HepG2 (cell line): Measurements from ENCODE around the gene POMT1. TPM values are rescaled to one million over a fixed set of nuclear protein-coding genes. Genes with fewer than 3 reads are reported as not detected.

Source experiments
- ARID4A ChIP-seq: sonication (generic); formaldehyde crosslinking; IDR thresholded peaks from 2 replicates; pipeline ENCODE4 v1.5.0; 2020; ENCODE audit warnings: mild to moderate bottlenecking, missing genetic modification reagents, borderline replicate concordance
- CHD2 ChIP-seq: IDR thresholded peaks from 2 replicates; pipeline ENCODE4 v1.6.1; 2011; ENCODE audit warnings: low read depth, low read length, improper control_type of control experiment
- ELF4 ChIP-seq: sonication (generic); formaldehyde crosslinking; IDR thresholded peaks from 2 replicates; pipeline ENCODE4 v1.5.0; 2020; ENCODE audit warnings: missing genetic modification reagents, mild to moderate bottlenecking, moderate library complexity, borderline replicate concordance
- HINFP ChIP-seq: sonication (generic); formaldehyde crosslinking; IDR thresholded peaks from 2 replicates; pipeline ENCODE4 v1.4.0; 2020; ENCODE audit warnings: low read depth, mild to moderate bottlenecking, missing genetic modification reagents
- HNRNPUL1 ChIP-seq: fragments of 200-400 bp; formaldehyde crosslinking; IDR thresholded peaks from 2 replicates; pipeline ENCODE4 v1.6.1; 2017; ENCODE audit warnings: low read depth, mild to moderate bottlenecking, low read length, moderate library complexity
- MAZ ChIP-seq, 2 experiments: sonication (generic) in 1 of 2; formaldehyde crosslinking in 1 of 2; IDR thresholded peaks; 2 replicates each; pipeline versions ENCODE4 v1.5.0 to v1.6.1; 2012 to 2020; ENCODE audit warnings: low read depth in 2 of 2, mild to moderate bottlenecking in 2 of 2, borderline replicate concordance in 1 of 2, improper control_type of control experiment in 1 of 2, low read length in 1 of 2, missing genetic modification reagents in 1 of 2, moderate library complexity in 1 of 2
- MED13 ChIP-seq: sonication (generic); formaldehyde crosslinking; IDR thresholded peaks from 2 replicates; pipeline ENCODE4 v1.5.0; 2020; ENCODE audit warnings: missing genetic modification reagents
- RERE ChIP-seq: IDR thresholded peaks from 2 replicates; pipeline ENCODE4 v1.6.1; 2016; ENCODE audit warnings: low read depth, missing genetic modification reagents, missing compliant biosample characterization
- SMARCE1 ChIP-seq: fragments of 450-650 bp; IDR thresholded peaks from 2 replicates; pipeline ENCODE4 v1.6.1; 2017; ENCODE audit warnings: borderline replicate concordance
- ZNF335 ChIP-seq: sonication (generic); formaldehyde crosslinking; IDR thresholded peaks from 2 replicates; pipeline ENCODE4 v1.4.0; 2020; ENCODE audit warnings: missing genetic modification reagents
- ZNF850 ChIP-seq: sonication (generic); formaldehyde crosslinking; conservative IDR thresholded peaks from 2 replicates; pipeline ENCODE4 v1.9.0; 2021; ENCODE audit warnings: mild to moderate bottlenecking, missing genetic modification reagents
- polyA plus RNA-seq, 8 experiments: library from polyadenylated mRNA; depleted of rRNA in 3 of 8; stranded (reverse) in 7 of 8; unstranded in 1 of 8; fragments of >200 nt; fragmentation: Illumina TruSeq in 4 of 8; extraction: Trizol in 4 of 8; gene quantifications; 2 replicates each; pipeline versions ENCODE4 v1.2.1 to v1.2.3, GENCODE V29; 2011 to 2016; ENCODE audit warnings: low read depth in 4 of 8, missing spikeins in 1 of 8, mixed read lengths in 1 of 8; ENCODE audit not compliant: insufficient read depth in 1 of 8
- total RNA-seq, 5 experiments: library from RNA; depleted of rRNA; stranded (reverse); fragments of >200 nt; fragmentation: Illumina TruSeq; extraction: Trizol; gene quantifications; 2 replicates each; pipeline ENCODE4 v1.2.3, GENCODE V29; 2016; ENCODE audit warnings: low read depth in 1 of 5

Gene POMT1
- total and polyA plus RNA-seq, 2 of the 13 experiments (the other 11 are each of a cell fraction or from before 2014, with no cell fraction given): 21.6 to 22.7 TPM

- TF ChIP-seq CHD2 (no peak), ZNF850 (CRISPR knock-in tag) (peak; percentile 89; the same call in 1 of the 2 replicates), HNRNPUL1 (peak; percentile 51; the same call in 1 of the 2 replicates), MAZ (IDR thresholded peaks at IDR 0.05; ENCODE audit: borderline replicate concordance, low read depth, low read length) (peak; percentile 60; the same call in 1 of the 2 replicates), MAZ (CRISPR knock-in tag; IDR thresholded peaks at IDR 0.05; ENCODE audit: low read depth) (peak; percentile 24; the same call in 1 of the 2 replicates), RERE (CRISPR knock-in tag) (no peak), ZNF335 (CRISPR knock-in tag) (no peak), SMARCE1 (no peak), ARID4A (CRISPR knock-in tag) (peak; percentile 87), MED13 (CRISPR knock-in tag) (no peak; the same call in none of the 2 replicates), ELF4 (CRISPR knock-in tag) (no peak), HINFP (0 out of 2 replicates have a peak, but pooled peaks have one; percentile 33)
Observed at GRCh38 chr9:131502781-131503625, at the start of gene POMT1 (continued).
